AG08395 (cell line): ENCODE results near the gene SLITRK3.
"Not testable (repeated sequence)": the region's sequence is repeated elsewhere in the genome, so short reads cannot be mapped to it uniquely, and the experiment has no call there.

ENCODE experiments used
- DNase-seq: peaks from one replicate; pipeline ENCODE4 v3.0.0; 2012; ENCODE audit warnings: mixed read lengths, low spot score

Gene SLITRK3

GRCh38 chr3:165191491-165191890, 4.7 kb downstream of the SLITRK3 start:
- DNase-seq: no peak

DNA sequence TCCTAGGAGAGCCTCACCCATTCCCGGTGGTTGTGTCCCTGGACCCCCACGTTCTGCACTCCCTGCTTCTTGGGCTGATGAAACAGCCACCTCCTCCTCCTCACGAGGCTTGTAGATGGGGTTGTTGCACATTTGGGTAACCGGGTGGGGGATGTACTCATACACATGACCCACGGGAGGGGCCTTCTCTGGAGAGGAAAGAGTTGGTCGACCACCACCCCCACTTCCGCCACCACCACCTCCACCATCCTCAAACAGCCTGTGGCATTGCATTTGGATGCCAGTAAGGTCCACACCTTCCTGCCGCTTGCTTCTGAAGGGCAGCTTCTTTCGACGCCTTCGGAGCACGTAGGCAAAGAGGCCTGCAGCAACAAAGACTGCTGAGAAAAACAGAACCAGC, 7.7 kb downstream of the SLITRK3 start:
- DNase-seq: no peak

- DNase-seq: peak; percentile 62
Observed at GRCh38 chr3:165185707-165186327, 10.4 kb downstream of the SLITRK3 start.

DNA sequence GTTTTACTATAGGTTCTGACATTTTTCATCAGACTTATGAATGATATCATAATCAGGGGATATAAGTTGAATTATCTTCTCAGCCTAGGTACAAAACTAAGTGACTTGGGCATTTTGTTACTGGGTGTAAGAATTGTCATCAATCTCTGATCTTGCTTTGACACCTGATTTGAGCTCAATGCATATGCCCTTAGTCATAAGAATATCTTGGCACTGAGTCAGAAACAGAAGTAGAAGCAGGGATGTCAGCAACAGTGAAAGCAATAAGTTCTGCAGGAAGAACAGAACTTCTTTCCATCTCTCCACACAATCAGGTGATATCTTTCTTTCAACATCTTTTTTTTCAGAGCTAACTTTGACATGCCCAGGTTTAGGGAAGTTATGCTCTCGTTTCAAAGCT, 14.6 kb downstream of the SLITRK3 start:
- DNase-seq: no peak

DNA sequence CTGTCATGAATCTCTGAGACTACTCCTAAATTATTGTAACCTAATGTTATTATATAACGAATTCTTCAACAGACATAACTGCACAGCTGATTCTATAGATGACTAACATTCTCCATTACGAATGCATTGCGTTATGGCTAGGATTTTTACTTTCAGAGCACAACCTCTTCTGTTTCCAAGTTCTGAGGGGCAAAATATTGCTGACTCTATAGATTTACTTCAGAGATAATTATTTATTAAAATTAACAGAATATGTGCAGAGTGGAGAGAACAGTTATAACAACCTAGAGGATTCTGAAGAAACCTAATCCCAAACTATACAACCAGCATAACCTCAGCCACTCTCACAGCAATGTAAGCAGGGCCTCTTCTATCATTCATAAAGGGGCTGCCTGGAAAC, 25.9 kb downstream of the SLITRK3 start:
- DNase-seq: no peak

DNA sequence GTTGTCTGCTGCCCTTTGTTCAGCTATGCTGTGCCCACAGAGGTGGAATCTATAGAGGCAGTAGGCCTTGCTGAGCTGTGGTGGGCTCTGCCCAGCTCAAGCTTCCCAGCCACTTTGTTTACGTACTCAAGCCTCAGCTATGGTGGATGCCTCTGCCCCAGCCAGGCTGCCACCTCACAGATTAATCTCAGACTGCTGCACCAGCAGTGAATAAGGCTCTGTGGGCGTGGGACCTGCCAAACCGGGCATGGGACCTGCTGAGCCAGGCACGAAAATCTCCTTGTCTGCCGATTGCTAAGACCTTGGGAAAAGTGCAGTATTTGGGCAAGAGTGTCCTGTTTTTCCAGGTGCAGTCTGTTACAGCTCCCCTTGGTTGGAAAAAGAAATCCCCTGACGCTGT, 26.8 kb downstream of the SLITRK3 start:
- no peak for DNase-seq

DNA sequence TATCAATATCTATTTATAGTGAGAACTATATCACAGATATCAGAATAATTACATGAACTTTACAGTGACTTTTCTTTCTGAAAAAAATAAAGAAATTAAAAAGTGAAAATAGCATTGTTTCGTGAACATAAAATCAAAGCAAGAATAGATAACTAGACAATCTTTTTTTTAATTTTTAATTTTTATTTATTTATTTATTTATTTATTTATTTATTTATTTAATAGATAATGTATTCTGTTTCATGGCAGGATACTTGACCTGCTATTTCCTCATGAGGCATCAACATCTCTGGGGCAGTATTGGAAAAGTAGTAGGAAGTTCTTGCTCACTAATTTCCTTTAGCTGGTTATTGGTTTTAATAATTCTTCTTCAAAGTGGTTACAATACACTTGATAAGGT, 33.3 kb downstream of the SLITRK3 start:
- no peak for DNase-seq

- DNase-seq: no peak
Observed at GRCh38 chr3:165159760-165160421, 36.3 kb downstream of the SLITRK3 start.

GRCh38 chr3:165158011-165158410, 38.2 kb downstream of the SLITRK3 start:
- no peak for DNase-seq

DNA sequence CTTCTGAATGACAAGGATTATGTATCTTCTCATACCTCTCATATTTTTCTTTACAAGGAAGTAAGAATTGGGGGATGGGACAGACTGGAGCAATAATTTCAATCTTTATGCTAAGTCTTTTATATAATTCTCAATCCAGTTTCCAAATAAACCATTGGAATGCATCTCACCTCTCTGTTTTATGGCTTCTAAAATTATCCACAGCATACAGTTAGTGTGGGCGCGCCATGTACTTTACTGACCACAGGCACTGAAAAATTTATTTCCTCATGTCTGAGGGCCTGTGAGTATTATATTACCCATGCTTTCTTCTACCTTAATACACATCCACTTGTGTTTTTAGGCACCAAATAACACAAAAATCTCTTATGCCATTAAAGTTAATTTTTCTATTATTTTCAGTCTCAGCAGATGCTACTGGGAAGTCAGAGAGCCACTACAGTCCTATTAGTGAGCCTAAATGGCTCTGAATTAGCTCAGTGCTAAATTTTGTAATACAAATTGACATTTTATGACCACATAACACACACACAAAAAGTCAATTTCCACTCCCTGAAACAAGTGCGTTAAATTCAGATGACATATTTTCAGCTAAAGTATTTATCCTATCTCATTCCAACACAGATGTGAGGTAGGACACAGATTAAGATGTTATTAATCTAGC, 39.3 kb downstream of the SLITRK3 start:
- DNase-seq: no peak

- no peak for DNase-seq
Observed at GRCh38 chr3:165148876-165149441, 47.2 kb downstream of the SLITRK3 start.

DNA sequence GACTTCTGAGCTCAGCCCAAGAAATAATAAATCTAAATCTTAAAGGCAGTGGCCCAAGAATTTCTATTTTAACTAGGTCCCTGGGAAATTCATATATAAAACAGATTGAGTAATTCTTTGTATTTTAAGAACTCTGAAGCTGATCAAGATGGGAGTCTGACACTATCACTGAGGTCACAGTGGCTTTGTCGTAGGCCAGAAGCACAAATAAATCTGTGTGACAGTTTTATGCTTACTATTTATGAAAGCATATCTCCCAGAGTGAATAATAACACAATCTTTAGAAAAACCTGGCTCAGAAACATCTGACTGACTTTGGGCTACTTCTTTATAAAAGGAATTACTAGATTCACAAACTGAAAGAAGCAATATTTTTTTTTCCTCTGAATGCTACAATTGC, 51.9 kb downstream of the SLITRK3 start:
- DNase-seq: no peak

GRCh38 chr3:165139918-165140317, 56.3 kb downstream of the SLITRK3 start:
- DNase-seq: not testable (repeated sequence)
